GM23338 (cell line): ENCODE data around the gene LRRC47. TPM values are rescaled to one million over a fixed set of nuclear protein-coding genes. Genes with fewer than 3 reads are reported as not detected.

Experiments used
- ATAC-seq: fragments of 200-7000 bp; cut with Tn5 transposase; 3 replicates; pipeline ENCODE4 v1.9.1; 2020
- DNase-seq: peaks from one replicate; pipeline ENCODE4 v3.0.0-alpha.2; 2015; ENCODE audit warnings: low spot score
- H2AFZ ChIP-seq: fragments of 200-600 bp; sonication (generic); 2 replicates; pipeline ENCODE4 v1.8.0; 2016; ENCODE audit warnings: antibody characterized with exemption, mild to moderate bottlenecking, moderate library complexity
- H3F3A ChIP-seq: fragments of 200-600 bp; sonication (generic); replicated peaks from 2 replicates; pipeline ENCODE4 v1.8.0; 2017; ENCODE audit warnings: antibody characterized with exemption, mixed run types, low read depth
- H3K27ac ChIP-seq: fragments of 200-600 bp; sonication (generic); 2 replicates; pipeline ENCODE4 v1.6.1; 2016; ENCODE audit warnings: low read depth
- H3K27me3 ChIP-seq: fragments of 200-600 bp; sonication (generic); 2 replicates; pipeline ENCODE4 v1.8.0; 2016; ENCODE audit warnings: mild to moderate bottlenecking, mixed run types, moderate library complexity; ENCODE audit not compliant: insufficient read depth
- H3K36me3 ChIP-seq: fragments of 200-600 bp; sonication (generic); 2 replicates; pipeline ENCODE4 v1.8.0; 2016; ENCODE audit warnings: mild to moderate bottlenecking; ENCODE audit not compliant: insufficient read depth
- H3K4me1 ChIP-seq: fragments of 200-600 bp; sonication (generic); 2 replicates; pipeline ENCODE4 v1.8.0; 2016; ENCODE audit warnings: mild to moderate bottlenecking, moderate library complexity; ENCODE audit not compliant: insufficient read depth
- H3K4me2 ChIP-seq: fragments of 200-600 bp; sonication (generic); 2 replicates; pipeline ENCODE4 v1.7.1; 2017; ENCODE audit warnings: mixed run types
- H3K4me3 ChIP-seq: fragments of 200-600 bp; sonication (generic); 2 replicates; pipeline ENCODE4 v1.6.1; 2016; ENCODE audit warnings: mixed run types
- H3K79me2 ChIP-seq: fragments of 200-600 bp; sonication (generic); replicated peaks from 2 replicates; pipeline ENCODE4 v1.8.0; 2017; ENCODE audit warnings: mild to moderate bottlenecking; ENCODE audit not compliant: insufficient read depth
- H3K9me2 ChIP-seq: fragments of 200-600 bp; sonication (generic); 2 replicates; pipeline ENCODE4 v1.8.0; 2017; ENCODE audit not compliant: insufficient read depth
- H4K20me1 ChIP-seq: fragments of 200-600 bp; sonication (generic); replicated peaks from 2 replicates; pipeline ENCODE4 v1.8.0; 2017; ENCODE audit warnings: mild to moderate bottlenecking; ENCODE audit not compliant: insufficient read depth
- H3K27ac Mint-ChIP-seq: 2 replicates; pipeline ENCODE4 v1.8.0; 2020; ENCODE audit warnings: inconsistent platforms, mild to moderate bottlenecking, moderate library complexity, mixed read lengths
- H3K27me3 Mint-ChIP-seq: 3 replicates; pipeline ENCODE4 v1.8.0; 2022; ENCODE audit warnings: low read depth, mild to moderate bottlenecking, moderate library complexity, mixed read lengths, inconsistent platforms; ENCODE audit not compliant: insufficient read depth, poor library complexity
- H3K36me3 Mint-ChIP-seq: 3 replicates; pipeline ENCODE4 v1.8.0; 2021; ENCODE audit warnings: low read depth, mild to moderate bottlenecking, inconsistent platforms, moderate library complexity, mixed read lengths
- H3K4me1 Mint-ChIP-seq: 3 replicates; pipeline ENCODE4 v1.8.0; 2020; ENCODE audit warnings: mild to moderate bottlenecking, inconsistent platforms, mixed read lengths
- H3K4me3 Mint-ChIP-seq: 3 replicates; pipeline ENCODE4 v1.8.0; 2021; ENCODE audit warnings: moderate library complexity, mild to moderate bottlenecking, inconsistent platforms, mixed read lengths
- H3K9me3 Mint-ChIP-seq: 3 replicates; pipeline ENCODE4 v1.8.0; 2020; ENCODE audit warnings: moderate library complexity, mild to moderate bottlenecking, inconsistent platforms, mixed read lengths
- CREB1 ChIP-seq: fragments of 250-450 bp; sonication (Bioruptor Pico); IDR thresholded peaks from 2 replicates; pipeline ENCODE4 v1.5.0; 2020; ENCODE audit warnings: low read depth, mild to moderate bottlenecking, moderate library complexity
- EZH2 ChIP-seq: fragments of 200-600 bp; sonication (generic); IDR thresholded peaks from one replicate; pipeline ENCODE4 v1.8.0; 2017; ENCODE audit warnings: antibody characterized with exemption, mild to moderate bottlenecking, low read depth; ENCODE audit not compliant: unreplicated experiment
- EZH2phosphoT487 ChIP-seq: fragments of 200-600 bp; sonication (generic); IDR thresholded peaks from one replicate; pipeline ENCODE4 v1.8.1; 2018; ENCODE audit warnings: antibody characterized with exemption; ENCODE audit not compliant: unreplicated experiment
- JUNB ChIP-seq: IDR thresholded peaks from one replicate; pipeline ENCODE4 v1.6.1; 2016; ENCODE audit warnings: antibody characterized with exemption; ENCODE audit not compliant: unreplicated experiment
- NANOG ChIP-seq: IDR thresholded peaks from 2 replicates; pipeline ENCODE4 v1.6.1; 2016; ENCODE audit warnings: antibody characterized with exemption, borderline replicate concordance
- POLR2AphosphoS5 ChIP-seq: IDR thresholded peaks from 2 replicates; pipeline ENCODE4 v1.6.1; 2016; ENCODE audit warnings: antibody characterized with exemption, low read depth
- STAT1 ChIP-seq: IDR thresholded peaks from one replicate; pipeline ENCODE4 v1.6.1; 2016; ENCODE audit warnings: antibody characterized with exemption; ENCODE audit not compliant: unreplicated experiment
- ZNF331 ChIP-seq: fragments of 250-450 bp; sonication (Bioruptor Pico); IDR thresholded peaks from 2 replicates; pipeline ENCODE4 v1.5.0; 2020; ENCODE audit warnings: low read depth, mild to moderate bottlenecking, moderate library complexity
- polyA plus RNA-seq: library from polyadenylated mRNA; unstranded; fragments of >200 nt; fragmentation: Nextera tagmentation; extraction: Ambion mirVana; gene quantifications from 2 replicates; pipeline ENCODE4 v1.2.1, GENCODE V29; 2016
- total RNA-seq: library from RNA; depleted of rRNA; stranded (reverse); fragments of >200 nt; shearing (Covaris generic); gene quantifications from 2 replicates; pipeline ENCODE4 v1.2.3, GENCODE V29; 2014
- TF ChIP-seq, protein P1 (sequence below), 2 experiments: fragments of 200-600 bp in 1 of 2; sonication (generic) in 1 of 2; conservative IDR thresholded peaks; 2 replicates each; pipeline versions ENCODE4 v1.5.1 to v1.6.1; 2016 to 2017; ENCODE audit warnings: antibody characterized with exemption in 2 of 2, low read depth in 2 of 2, mild to moderate bottlenecking in 2 of 2, moderate library complexity in 1 of 2
- TF ChIP-seq, protein P2 (sequence below): IDR thresholded peaks from 2 replicates; pipeline ENCODE4 v1.6.1; 2016; ENCODE audit warnings: antibody characterized with exemption
- TF ChIP-seq, protein P3 (sequence below): IDR thresholded peaks from one replicate; pipeline ENCODE4 v1.6.1; 2018; ENCODE audit warnings: antibody characterized with exemption; ENCODE audit not compliant: unreplicated experiment

Gene LRRC47
- total and polyA plus RNA-seq, 2 experiments from 2014 or later = 15.8 to 76.8 TPM

DNA sequence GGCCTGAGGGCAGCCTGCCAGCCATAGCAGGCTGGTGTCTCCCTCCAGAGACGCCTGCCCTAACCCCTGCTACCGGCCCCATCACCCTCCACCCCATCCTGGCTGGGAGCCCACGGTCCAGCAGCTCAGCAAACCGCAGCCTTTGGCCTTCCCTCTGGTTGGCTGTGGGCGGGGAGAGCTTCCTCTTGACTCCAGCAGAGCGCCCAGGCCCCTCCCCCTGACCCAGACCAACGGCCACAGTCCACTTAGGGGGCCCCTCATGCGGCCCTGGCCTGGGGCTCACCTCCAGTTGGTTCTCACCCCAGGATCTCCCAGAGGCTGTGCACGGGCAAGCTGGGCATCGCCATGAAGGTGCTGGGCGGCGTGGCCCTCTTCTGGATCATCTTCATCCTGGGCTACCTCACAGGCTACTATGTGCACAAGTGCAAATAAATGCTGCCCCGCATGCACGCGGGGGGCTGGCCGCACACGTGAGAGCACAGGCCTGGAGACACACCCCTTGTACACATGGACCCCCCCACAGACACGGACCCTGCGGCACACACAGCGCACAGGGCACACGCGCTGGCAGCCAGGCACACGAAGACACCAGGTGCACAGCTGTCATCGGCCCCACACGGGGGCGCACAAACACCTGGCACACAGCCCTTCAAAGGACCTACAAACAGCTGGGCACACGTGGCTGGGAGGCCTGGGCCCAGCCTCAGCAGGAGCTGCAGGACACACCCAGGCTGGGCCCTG is 20.6 kb downstream of the LRRC47 start:
- H3K79me2 ChIP-seq = no peaks in the 10 kb centered on the region
- Mint-ChIP-seq H3K9me3 (no peaks in the 10 kb centered on the region; the same call in 2 of the 3 replicates), H3K27ac (no peak overlapping the region), H3K4me3 (no peak overlapping the region), H3K36me3 (peaks cover 16% of the 10 kb centered on the region), H3K27me3 (peaks cover 16% of the 10 kb centered on the region), H3K4me1 (peaks cover 17% of the 10 kb centered on the region)
- ATAC-seq (peak; percentile 34), DNase-seq (peak; percentile 82)
- H3K4me1 ChIP-seq = peaks cover 13% of the 10 kb centered on the region; the same call in 1 of the 2 replicates
- no peak overlapping the region for H3K4me3 ChIP-seq
- no peak overlapping the region for H2AFZ ChIP-seq
- peaks cover 6% of the 10 kb centered on the region; the same call in 1 of the 2 replicates for H3F3A ChIP-seq
- H3K4me2 ChIP-seq = peak overlapping the region; percentile 32; the same call in 1 of the 2 replicates
- no peaks in the 10 kb centered on the region for H3K27me3 ChIP-seq
- H3K27ac ChIP-seq = no peak overlapping the region
- no peaks in the 10 kb centered on the region; the same call in 1 of the 2 replicates for H4K20me1 ChIP-seq
- H3K36me3 ChIP-seq = peaks cover 4% of the 10 kb centered on the region; the same call in 1 of the 2 replicates
- H3K9me2 ChIP-seq = no peaks in the 10 kb centered on the region
- TF ChIP-seq, protein P1, sequence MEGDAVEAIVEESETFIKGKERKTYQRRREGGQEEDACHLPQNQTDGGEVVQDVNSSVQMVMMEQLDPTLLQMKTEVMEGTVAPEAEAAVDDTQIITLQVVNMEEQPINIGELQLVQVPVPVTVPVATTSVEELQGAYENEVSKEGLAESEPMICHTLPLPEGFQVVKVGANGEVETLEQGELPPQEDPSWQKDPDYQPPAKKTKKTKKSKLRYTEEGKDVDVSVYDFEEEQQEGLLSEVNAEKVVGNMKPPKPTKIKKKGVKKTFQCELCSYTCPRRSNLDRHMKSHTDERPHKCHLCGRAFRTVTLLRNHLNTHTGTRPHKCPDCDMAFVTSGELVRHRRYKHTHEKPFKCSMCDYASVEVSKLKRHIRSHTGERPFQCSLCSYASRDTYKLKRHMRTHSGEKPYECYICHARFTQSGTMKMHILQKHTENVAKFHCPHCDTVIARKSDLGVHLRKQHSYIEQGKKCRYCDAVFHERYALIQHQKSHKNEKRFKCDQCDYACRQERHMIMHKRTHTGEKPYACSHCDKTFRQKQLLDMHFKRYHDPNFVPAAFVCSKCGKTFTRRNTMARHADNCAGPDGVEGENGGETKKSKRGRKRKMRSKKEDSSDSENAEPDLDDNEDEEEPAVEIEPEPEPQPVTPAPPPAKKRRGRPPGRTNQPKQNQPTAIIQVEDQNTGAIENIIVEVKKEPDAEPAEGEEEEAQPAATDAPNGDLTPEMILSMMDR (conservative IDR thresholded peaks at IDR 0.05; ENCODE audit: low read depth in 2 of 2) = peak; percentile 63 to 82
- no peak for TF ChIP-seq CREB1

DNA sequence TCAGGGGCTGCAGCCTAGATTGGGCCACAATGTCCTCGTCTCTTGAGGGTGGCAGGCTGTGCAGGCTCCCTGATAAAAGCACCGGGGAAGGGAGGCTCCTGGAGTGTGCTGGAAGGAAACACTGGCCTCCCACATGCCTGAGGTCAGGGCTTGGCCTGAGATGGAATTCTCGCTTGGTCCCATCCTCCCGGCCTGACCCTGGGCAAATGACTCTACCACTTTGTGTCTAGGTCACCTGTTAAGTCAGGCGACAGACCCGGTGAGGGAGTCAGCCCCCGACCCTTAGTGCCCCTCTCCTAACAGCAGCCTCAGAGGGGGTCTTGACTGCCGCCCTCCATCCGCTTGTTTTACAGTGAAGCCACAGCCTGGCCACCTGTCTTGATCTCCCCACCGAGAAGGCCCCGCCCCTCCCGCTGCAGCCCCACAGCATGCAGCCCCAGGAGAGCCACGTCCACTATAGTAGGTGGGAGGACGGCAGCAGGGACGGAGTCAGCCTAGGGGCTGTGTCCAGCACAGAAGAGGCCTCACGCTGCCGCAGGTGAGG is 21.3 kb downstream of the LRRC47 start:
- no peak overlapping the region for H3K27ac ChIP-seq
- no peak overlapping the region for H2AFZ ChIP-seq
- peak overlapping the region; percentile 32; the same call in 1 of the 2 replicates for H3K4me2 ChIP-seq
- peaks cover 6% of the 10 kb centered on the region; the same call in 1 of the 2 replicates for H3F3A ChIP-seq
- H3K4me3 ChIP-seq = no peak overlapping the region
- H4K20me1 ChIP-seq = no peaks in the 10 kb centered on the region; the same call in 1 of the 2 replicates
- H3K9me2 ChIP-seq = no peaks in the 10 kb centered on the region
- H3K27me3 ChIP-seq = no peaks in the 10 kb centered on the region
- H3K4me1 ChIP-seq = peaks cover 13% of the 10 kb centered on the region; the same call in 1 of the 2 replicates
- Mint-ChIP-seq H3K27me3 (peaks cover 17% of the 10 kb centered on the region), H3K36me3 (peaks cover 10% of the 10 kb centered on the region), H3K4me1 (peaks cover 19% of the 10 kb centered on the region), H3K27ac (no peak overlapping the region), H3K9me3 (no peaks in the 10 kb centered on the region), H3K4me3 (no peak overlapping the region)
- no peaks in the 10 kb centered on the region for H3K36me3 ChIP-seq
- DNase-seq = no peak
- no peaks in the 10 kb centered on the region for H3K79me2 ChIP-seq
- no peak for ATAC-seq
- no peak for TF ChIP-seq ZNF331
- TF ChIP-seq, protein P1 (conservative IDR thresholded peaks at IDR 0.05; ENCODE audit: low read depth in 2 of 2) = no peak
- TF ChIP-seq, protein P2, sequence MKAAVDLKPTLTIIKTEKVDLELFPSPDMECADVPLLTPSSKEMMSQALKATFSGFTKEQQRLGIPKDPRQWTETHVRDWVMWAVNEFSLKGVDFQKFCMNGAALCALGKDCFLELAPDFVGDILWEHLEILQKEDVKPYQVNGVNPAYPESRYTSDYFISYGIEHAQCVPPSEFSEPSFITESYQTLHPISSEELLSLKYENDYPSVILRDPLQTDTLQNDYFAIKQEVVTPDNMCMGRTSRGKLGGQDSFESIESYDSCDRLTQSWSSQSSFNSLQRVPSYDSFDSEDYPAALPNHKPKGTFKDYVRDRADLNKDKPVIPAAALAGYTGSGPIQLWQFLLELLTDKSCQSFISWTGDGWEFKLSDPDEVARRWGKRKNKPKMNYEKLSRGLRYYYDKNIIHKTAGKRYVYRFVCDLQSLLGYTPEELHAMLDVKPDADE = no peak
- no peak for TF ChIP-seq EZH2
- no peak for TF ChIP-seq EZH2phosphoT487
- no peak for TF ChIP-seq NANOG
- TF ChIP-seq CREB1 = no peak
- TF ChIP-seq, protein P3, sequence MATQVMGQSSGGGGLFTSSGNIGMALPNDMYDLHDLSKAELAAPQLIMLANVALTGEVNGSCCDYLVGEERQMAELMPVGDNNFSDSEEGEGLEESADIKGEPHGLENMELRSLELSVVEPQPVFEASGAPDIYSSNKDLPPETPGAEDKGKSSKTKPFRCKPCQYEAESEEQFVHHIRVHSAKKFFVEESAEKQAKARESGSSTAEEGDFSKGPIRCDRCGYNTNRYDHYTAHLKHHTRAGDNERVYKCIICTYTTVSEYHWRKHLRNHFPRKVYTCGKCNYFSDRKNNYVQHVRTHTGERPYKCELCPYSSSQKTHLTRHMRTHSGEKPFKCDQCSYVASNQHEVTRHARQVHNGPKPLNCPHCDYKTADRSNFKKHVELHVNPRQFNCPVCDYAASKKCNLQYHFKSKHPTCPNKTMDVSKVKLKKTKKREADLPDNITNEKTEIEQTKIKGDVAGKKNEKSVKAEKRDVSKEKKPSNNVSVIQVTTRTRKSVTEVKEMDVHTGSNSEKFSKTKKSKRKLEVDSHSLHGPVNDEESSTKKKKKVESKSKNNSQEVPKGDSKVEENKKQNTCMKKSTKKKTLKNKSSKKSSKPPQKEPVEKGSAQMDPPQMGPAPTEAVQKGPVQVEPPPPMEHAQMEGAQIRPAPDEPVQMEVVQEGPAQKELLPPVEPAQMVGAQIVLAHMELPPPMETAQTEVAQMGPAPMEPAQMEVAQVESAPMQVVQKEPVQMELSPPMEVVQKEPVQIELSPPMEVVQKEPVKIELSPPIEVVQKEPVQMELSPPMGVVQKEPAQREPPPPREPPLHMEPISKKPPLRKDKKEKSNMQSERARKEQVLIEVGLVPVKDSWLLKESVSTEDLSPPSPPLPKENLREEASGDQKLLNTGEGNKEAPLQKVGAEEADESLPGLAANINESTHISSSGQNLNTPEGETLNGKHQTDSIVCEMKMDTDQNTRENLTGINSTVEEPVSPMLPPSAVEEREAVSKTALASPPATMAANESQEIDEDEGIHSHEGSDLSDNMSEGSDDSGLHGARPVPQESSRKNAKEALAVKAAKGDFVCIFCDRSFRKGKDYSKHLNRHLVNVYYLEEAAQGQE = no peak
- no peak for TF ChIP-seq POLR2AphosphoS5
- TF ChIP-seq STAT1 = no peak
- no peak for TF ChIP-seq JUNB
